HG03064 (cell line): ENCODE measurements around the gene WDR76.
"Not testable (repeated sequence)": the region's sequence is repeated elsewhere in the genome, so short reads cannot be mapped to it uniquely, and the experiment has no call there.

ENCODE experiments used
- ATAC-seq: cut with Tn5 transposase; IDR thresholded peaks from one replicate; pipeline ENCODE4 v1.9.1; 2021; ENCODE audit warnings: low read depth; ENCODE audit not compliant: unreplicated experiment

The WDR76 gene

GRCh38 chr15:43826508-43827341 lies at the start of gene WDR76:
Gene WDR76, plus strand, starts transcription at chr15:43827002. Its CDS starts 31 bp downstream, at chr15:43827033.
- peak; percentile 46 for ATAC-seq

GRCh38 chr15:43777267-43777914 lies 49.4 kb upstream of the WDR76 start:
- ATAC-seq: peak; percentile 42

GRCh38 chr15:43779016-43779415 lies 47.8 kb upstream of the WDR76 start:
- ATAC-seq: no peak

GRCh38 chr15:43789409-43789808 lies 37.4 kb upstream of the WDR76 start:
- ATAC-seq: no peak

- ATAC-seq: peak; percentile 83
Measured at GRCh38 chr15:43791993-43792760, 34.6 kb upstream of the WDR76 start, which contains the start of gene SERF2. Gene SERF2, plus strand, starts transcription at chr15:43792320. Its CDS starts 57 bp downstream, at chr15:43792377.

- ATAC-seq: no peak
Measured at GRCh38 chr15:43792761-43793476, 33.9 kb upstream of the WDR76 start.

- no peak for ATAC-seq
Measured at GRCh38 chr15:43793647-43794046, 33.2 kb upstream of the WDR76 start.

GRCh38 chr15:43794269-43795037 lies 32.3 kb upstream of the WDR76 start:
- no peak for ATAC-seq

- ATAC-seq: no peak
Measured at GRCh38 chr15:43795197-43795596, 31.6 kb upstream of the WDR76 start.

- no peak for ATAC-seq
Measured at GRCh38 chr15:43795997-43796396, 30.8 kb upstream of the WDR76 start.

- ATAC-seq: no peak
Measured at GRCh38 chr15:43796566-43796965, 30.2 kb upstream of the WDR76 start.

GRCh38 chr15:43799209-43799944 lies 27.4 kb upstream of the WDR76 start:
- no peak for ATAC-seq

GRCh38 chr15:43799945-43800285 lies 26.9 kb upstream of the WDR76 start, which contains the start of gene SERINC4:
Gene SERINC4, minus strand, starts transcription at chr15:43800220. Its CDS starts 234 bp downstream, at chr15:43799986.
- no peak for ATAC-seq

- ATAC-seq: no peak
Measured at GRCh38 chr15:43800286-43801141, 26.3 kb upstream of the WDR76 start, which contains the start of gene HYPK. Gene HYPK, plus strand, starts transcription at chr15:43800599. Its CDS starts 24 bp downstream, at chr15:43800623.

- ATAC-seq: not testable (repeated sequence)
Measured at GRCh38 chr15:43802676-43803075, 24.1 kb upstream of the WDR76 start.

- no peak for ATAC-seq
Measured at GRCh38 chr15:43808435-43808950, 18.3 kb upstream of the WDR76 start.

- peak; percentile 60 for ATAC-seq
Measured at GRCh38 chr15:43808960-43809678, 17.7 kb upstream of the WDR76 start.
